ENCODE data around the gene NFIX.

The NFIX gene

GRCh38 chr19:12984683-12985048, 10.6 kb upstream of the NFIX start:
- no peak for DNase-seq (ENCODE audit: low read depth)
- TF ChIP-seq CTCF (conservative IDR thresholded peaks at IDR 0.05; ENCODE audit: low read depth, low read length), result no peak
- H3K4me3 ChIP-seq (ENCODE audit: low read length), result no peak overlapping the region

- DNase-seq (ENCODE audit: low read depth), result no peak
- TF ChIP-seq CTCF (conservative IDR thresholded peaks at IDR 0.05; ENCODE audit: low read depth, low read length), result no peak
- H3K4me3 ChIP-seq (ENCODE audit: low read length), result no peak overlapping the region
Measured at GRCh38 chr19:12985049-12985776, 10.1 kb upstream of the NFIX start.

GRCh38 chr19:12986726-12987125, 8.5 kb upstream of the NFIX start:
- H3K4me3 ChIP-seq (ENCODE audit: low read length), result no peak overlapping the region
- DNase-seq (ENCODE audit: low read depth), result no peak
- no peak for TF ChIP-seq CTCF (conservative IDR thresholded peaks at IDR 0.05; ENCODE audit: low read depth, low read length)

- H3K4me3 ChIP-seq (ENCODE audit: low read length), result no peak overlapping the region
- DNase-seq (ENCODE audit: low read depth), result no peak
- no peak for TF ChIP-seq CTCF (conservative IDR thresholded peaks at IDR 0.05; ENCODE audit: low read depth, low read length)
Measured at GRCh38 chr19:12987190-12987589, 8.1 kb upstream of the NFIX start.

- TF ChIP-seq CTCF (conservative IDR thresholded peaks at IDR 0.05; ENCODE audit: low read depth, low read length), result no peak
- H3K4me3 ChIP-seq (ENCODE audit: low read length), result no peak overlapping the region
- no peak for DNase-seq (ENCODE audit: low read depth)
Measured at GRCh38 chr19:12987781-12988180, 7.5 kb upstream of the NFIX start.

GRCh38 chr19:12990431-12990830, 4.8 kb upstream of the NFIX start:
- no peak for DNase-seq (ENCODE audit: low read depth)
- no peak for TF ChIP-seq CTCF (conservative IDR thresholded peaks at IDR 0.05; ENCODE audit: low read depth, low read length)
- no peak overlapping the region for H3K4me3 ChIP-seq (ENCODE audit: low read length)

GRCh38 chr19:12990853-12991252, 4.4 kb upstream of the NFIX start:
- no peak overlapping the region for H3K4me3 ChIP-seq (ENCODE audit: low read length)
- no peak for DNase-seq (ENCODE audit: low read depth)
- no peak for TF ChIP-seq CTCF (conservative IDR thresholded peaks at IDR 0.05; ENCODE audit: low read depth, low read length)

Data from retinal pigment epithelial cell (primary cell).